Measurements from ENCODE around the gene TEKT2.

Gene TEKT2

DNA sequence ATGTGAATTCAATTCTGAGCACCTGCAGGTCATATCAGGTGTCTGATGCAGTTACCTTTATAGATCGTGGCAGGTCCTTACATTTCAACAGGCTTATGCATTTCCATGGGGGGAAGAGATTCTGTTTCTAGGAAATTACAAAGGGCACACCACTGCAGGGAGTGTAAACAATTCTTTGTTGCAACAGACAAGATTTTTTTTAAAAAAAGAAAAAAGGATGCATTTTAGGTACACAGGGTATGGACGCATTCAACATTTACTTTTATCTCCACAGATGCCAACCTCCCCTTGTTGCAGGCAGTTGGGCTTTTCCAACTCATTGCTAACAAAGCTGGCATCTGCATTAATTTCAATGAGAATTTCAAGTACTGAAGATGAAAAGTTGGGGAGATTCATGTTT, 13.5 kb upstream of the TEKT2 start:
- TF ChIP-seq FOXP2 (optimal IDR thresholded peaks at IDR 0.05; ENCODE audit: borderline replicate concordance, extremely low read depth, extremely low read length, insufficient read depth) (no peak), SIN3A (IDR thresholded peaks at IDR 0.05; ENCODE audit: borderline replicate concordance, insufficient read depth, low read length) (no peak), TAF1 (IDR thresholded peaks at IDR 0.05; ENCODE audit: borderline replicate concordance, insufficient read depth, low read length) (no peak), POLR2AphosphoS5 (IDR thresholded peaks at IDR 0.05; ENCODE audit: low read depth, low read length) (no peak)
- TF ChIP-seq, protein P1, sequence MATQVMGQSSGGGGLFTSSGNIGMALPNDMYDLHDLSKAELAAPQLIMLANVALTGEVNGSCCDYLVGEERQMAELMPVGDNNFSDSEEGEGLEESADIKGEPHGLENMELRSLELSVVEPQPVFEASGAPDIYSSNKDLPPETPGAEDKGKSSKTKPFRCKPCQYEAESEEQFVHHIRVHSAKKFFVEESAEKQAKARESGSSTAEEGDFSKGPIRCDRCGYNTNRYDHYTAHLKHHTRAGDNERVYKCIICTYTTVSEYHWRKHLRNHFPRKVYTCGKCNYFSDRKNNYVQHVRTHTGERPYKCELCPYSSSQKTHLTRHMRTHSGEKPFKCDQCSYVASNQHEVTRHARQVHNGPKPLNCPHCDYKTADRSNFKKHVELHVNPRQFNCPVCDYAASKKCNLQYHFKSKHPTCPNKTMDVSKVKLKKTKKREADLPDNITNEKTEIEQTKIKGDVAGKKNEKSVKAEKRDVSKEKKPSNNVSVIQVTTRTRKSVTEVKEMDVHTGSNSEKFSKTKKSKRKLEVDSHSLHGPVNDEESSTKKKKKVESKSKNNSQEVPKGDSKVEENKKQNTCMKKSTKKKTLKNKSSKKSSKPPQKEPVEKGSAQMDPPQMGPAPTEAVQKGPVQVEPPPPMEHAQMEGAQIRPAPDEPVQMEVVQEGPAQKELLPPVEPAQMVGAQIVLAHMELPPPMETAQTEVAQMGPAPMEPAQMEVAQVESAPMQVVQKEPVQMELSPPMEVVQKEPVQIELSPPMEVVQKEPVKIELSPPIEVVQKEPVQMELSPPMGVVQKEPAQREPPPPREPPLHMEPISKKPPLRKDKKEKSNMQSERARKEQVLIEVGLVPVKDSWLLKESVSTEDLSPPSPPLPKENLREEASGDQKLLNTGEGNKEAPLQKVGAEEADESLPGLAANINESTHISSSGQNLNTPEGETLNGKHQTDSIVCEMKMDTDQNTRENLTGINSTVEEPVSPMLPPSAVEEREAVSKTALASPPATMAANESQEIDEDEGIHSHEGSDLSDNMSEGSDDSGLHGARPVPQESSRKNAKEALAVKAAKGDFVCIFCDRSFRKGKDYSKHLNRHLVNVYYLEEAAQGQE (IDR thresholded peaks at IDR 0.05; ENCODE audit: insufficient read depth in 1 of 2, low read depth in 2 of 2, low read length in 2 of 2), result no peak

DNA sequence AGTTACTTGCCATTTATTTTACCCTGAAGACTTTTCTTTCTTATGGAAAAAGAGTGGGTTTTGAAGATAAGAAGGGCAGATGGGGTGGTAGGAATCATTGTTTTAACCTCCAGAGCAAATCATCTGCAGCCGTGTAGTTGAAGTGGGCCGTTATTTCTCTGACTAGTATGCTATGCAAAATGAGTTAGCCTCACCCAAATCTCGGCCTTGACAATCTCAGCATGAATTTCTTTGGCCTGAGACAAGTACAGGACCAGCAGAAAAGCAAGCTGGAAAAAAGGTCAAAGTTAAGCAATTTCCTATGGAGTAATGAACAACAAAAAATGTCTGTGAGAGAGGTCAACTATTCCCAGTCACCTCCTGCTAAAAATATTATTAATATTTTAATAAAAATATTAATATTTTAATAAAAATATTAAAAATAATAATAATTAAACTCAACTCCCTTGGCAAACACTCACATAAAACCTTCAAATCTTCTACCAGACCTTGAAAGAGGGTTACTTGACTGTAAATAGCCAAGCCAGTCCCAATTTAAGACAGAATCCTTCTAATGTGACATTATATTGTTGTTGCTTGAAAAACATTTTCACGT, 6.8 kb upstream of the TEKT2 start:
- TF ChIP-seq, protein P1 (IDR thresholded peaks at IDR 0.05; ENCODE audit: insufficient read depth in 1 of 2, low read depth in 2 of 2, low read length in 2 of 2), result no peak

DNA sequence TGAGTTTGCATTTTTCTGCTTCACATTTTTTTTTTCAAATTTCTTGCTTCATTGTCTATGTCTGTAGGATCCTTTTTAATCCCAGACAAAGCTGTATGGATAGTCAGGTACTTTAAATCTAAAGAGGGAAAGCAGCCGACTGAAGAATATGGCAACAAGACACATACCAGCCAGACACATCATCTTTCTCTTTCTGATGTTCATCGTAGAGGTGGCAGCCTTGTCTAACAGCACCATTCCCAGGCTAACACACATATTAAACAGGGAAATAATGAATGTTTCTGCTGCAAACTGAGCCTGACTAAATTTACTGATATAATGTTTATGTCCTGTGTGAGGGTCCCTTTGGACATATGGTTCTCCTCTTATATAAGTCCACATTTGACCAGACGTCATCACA, 3.7 kb upstream of the TEKT2 start:
- TF ChIP-seq FOXP2 (optimal IDR thresholded peaks at IDR 0.05; ENCODE audit: borderline replicate concordance, extremely low read depth, extremely low read length, insufficient read depth) (no peak), TAF1 (IDR thresholded peaks at IDR 0.05; ENCODE audit: borderline replicate concordance, insufficient read depth, low read length) (no peak), SIN3A (IDR thresholded peaks at IDR 0.05; ENCODE audit: borderline replicate concordance, insufficient read depth, low read length) (no peak)
- TF ChIP-seq, protein P1 (IDR thresholded peaks at IDR 0.05; ENCODE audit: insufficient read depth in 1 of 2, low read depth in 2 of 2, low read length in 2 of 2), result no peak

DNA sequence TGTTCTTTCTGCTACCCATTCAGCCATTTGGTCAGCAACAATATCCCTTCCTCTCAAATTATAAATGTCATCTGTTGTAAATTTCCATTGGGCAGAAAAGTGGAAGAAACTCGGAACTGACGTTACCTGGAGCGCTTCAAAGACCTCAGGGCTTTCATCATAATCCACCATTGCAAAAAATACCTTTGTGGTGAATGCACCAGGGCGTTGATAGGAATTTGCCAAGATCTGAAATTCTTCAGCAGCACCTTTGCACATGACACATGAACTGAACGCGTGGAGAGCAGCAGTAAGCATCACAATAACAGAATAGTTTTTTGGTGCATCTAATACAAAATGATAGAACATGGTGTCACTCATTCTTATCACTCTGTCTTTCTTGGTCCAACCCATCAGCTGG, 3.1 kb upstream of the TEKT2 start:
- TF ChIP-seq FOXP2 (optimal IDR thresholded peaks at IDR 0.05; ENCODE audit: borderline replicate concordance, extremely low read depth, extremely low read length, insufficient read depth), result no peak
- TF ChIP-seq SIN3A (IDR thresholded peaks at IDR 0.05; ENCODE audit: borderline replicate concordance, insufficient read depth, low read length), result no peak
- TF ChIP-seq, protein P1 (IDR thresholded peaks at IDR 0.05; ENCODE audit: insufficient read depth in 1 of 2, low read depth in 2 of 2, low read length in 2 of 2), result no peak
- no peak for TF ChIP-seq TAF1 (IDR thresholded peaks at IDR 0.05; ENCODE audit: borderline replicate concordance, insufficient read depth, low read length)
- TF ChIP-seq POLR2AphosphoS5 (IDR thresholded peaks at IDR 0.05; ENCODE audit: low read depth, low read length), result no peak

DNA sequence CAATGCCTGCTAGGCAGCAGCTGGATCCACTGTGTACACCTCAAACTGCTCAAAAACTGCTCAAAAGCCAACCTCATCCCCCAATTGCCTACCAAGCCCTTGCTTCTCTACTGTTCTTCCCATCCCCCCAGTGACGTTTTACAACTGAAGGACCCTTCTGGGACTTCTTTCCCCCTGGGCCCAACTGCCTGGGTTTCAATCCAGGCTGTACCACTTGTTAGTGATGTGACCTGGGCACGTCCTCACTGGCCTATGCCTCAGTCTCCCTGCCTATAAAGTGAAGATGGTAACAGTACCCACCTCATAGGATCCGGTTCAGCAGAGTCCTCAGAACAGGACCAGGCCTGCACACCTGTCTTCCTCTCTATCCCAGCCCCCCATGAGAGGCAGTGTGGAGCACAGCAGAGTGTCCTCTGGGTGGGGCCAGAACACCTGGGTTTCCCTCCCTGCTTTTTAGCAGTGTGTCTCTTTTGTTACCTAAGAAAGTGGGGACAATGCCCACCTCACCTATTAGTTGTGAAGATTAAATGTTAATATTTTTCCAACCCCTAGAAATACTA, 1.9 kb upstream of the TEKT2 start:
- TF ChIP-seq, protein P1 (IDR thresholded peaks at IDR 0.05; ENCODE audit: insufficient read depth in 1 of 2, low read depth in 2 of 2, low read length in 2 of 2), result no peak
- TF ChIP-seq FOXP2 (optimal IDR thresholded peaks at IDR 0.05; ENCODE audit: borderline replicate concordance, extremely low read depth, extremely low read length, insufficient read depth) (no peak), POLR2AphosphoS5 (IDR thresholded peaks at IDR 0.05; ENCODE audit: low read depth, low read length) (no peak), SIN3A (IDR thresholded peaks at IDR 0.05; ENCODE audit: borderline replicate concordance, insufficient read depth, low read length) (no peak), TAF1 (IDR thresholded peaks at IDR 0.05; ENCODE audit: borderline replicate concordance, insufficient read depth, low read length) (no peak)
